Psoas muscle (tissue), 8 donors: ENCODE data around the gene LINS1. TPM values are rescaled to one million over a fixed set of nuclear protein-coding genes. Genes with fewer than 3 reads are reported as not detected.

ENCODE experiments used
- ATAC-seq, 4 donors: fragments of 200-7000 bp; cut with Tn5 transposase; one replicate each; pipeline ENCODE4 v1.9.1; 2020; ENCODE audit warnings: moderate library complexity in 3 of 4, mild to moderate bottlenecking in 2 of 4
- DNase-seq, 2 donors: peaks; one replicate each; pipeline ENCODE4 v3.0.0-alpha.2; 2020
- H3K27ac ChIP-seq: fragments of 200-600 bp; one replicate; pipeline ENCODE4 v1.8.0; 2022
- H3K27me3 ChIP-seq, 3 donors: fragments of 200-600 bp in 1 of 3; one replicate each; pipeline versions ENCODE4 v1.6.1 to v1.8.0; 2013 to 2022; ENCODE audit warnings: low read length in 2 of 3, mild to moderate bottlenecking in 2 of 3, moderate library complexity in 1 of 3; ENCODE audit not compliant: insufficient read depth in 3 of 3
- H3K36me3 ChIP-seq, 2 donors: fragments of 200-600 bp in 1 of 2; one replicate each; pipeline versions ENCODE4 v1.6.1 to v1.8.0; 2013 to 2022; ENCODE audit warnings: low read depth in 1 of 2, mild to moderate bottlenecking in 1 of 2, moderate library complexity in 1 of 2; ENCODE audit not compliant: insufficient read depth in 1 of 2
- H3K4me1 ChIP-seq: fragments of 200-600 bp; one replicate; pipeline ENCODE4 v1.8.0; 2022
- H3K4me3 ChIP-seq: fragments of 200-600 bp; one replicate; pipeline ENCODE4 v1.8.0; 2022; ENCODE audit warnings: mild to moderate bottlenecking
- H3K9me3 ChIP-seq: fragments of 200-600 bp; one replicate; pipeline ENCODE4 v1.8.0; 2022
- CTCF ChIP-seq: fragments of 200-600 bp; IDR thresholded peaks from one replicate; pipeline ENCODE4 v1.8.0; 2022; ENCODE audit warnings: antibody characterized with exemption
- WGBS, 3 donors: extraction: QIAGEN DNeasy Blood & Tissue Kit; methylation state at CpG; one replicate each; pipeline versions ENCODE4 v1.1.6 to v1.1.7; 2013; 5-methylcytosine and 5-hydroxymethylcytosine counted together
- intact Hi-C, 2 donors: fragments of 100-400 bp; cut with DNase I; formaldehyde crosslinking; loops; one replicate each; pipeline versions ENCODE4 v1.11.0 to v1.14.2; 2022
- polyA plus RNA-seq, 3 donors: library from polyadenylated mRNA; stranded (reverse); fragments of 200-250 nt; gene quantifications; one replicate each; pipeline ENCODE4 v1.2.3, GENCODE V29; 2013
- total RNA-seq, 4 donors: library from RNA; stranded (reverse); fragmentation: NEBNext Ultra II Directional in 2 of 4; extraction: Animal tissue kit (Norgen Biotek cat#: 25700) in 2 of 4; gene quantifications; one replicate each; pipeline versions ENCODE4 v1.2.1 to v1.2.4, GENCODE V29; 2021 to 2023
- donor health status: healthy with polysubstance abuse.
- donor health status: DM: no; HTN: no; CAD: no; lungs with moderate emphysema.
- donor health status: Bipolar disorder and iron deficiency.
- donor health status: healthy.
- donor health status: DM: yes; HTN: yes; CAD: no.
- donor health status: DM: no; HTN: no; CAD: no.
- donor health status: DM: no; HTN: no; CAD: no.
- donor health status: DM: yes; HTN: yes; CAD: no.

LINS1 gene
- total and polyA plus RNA-seq, 7 donors, result 4.3 to 15.1 (median 8.3) TPM

GRCh38 chr15:100645671-100646070 lies 43.7 kb upstream of the LINS1 start:
- ATAC-seq (no peak), DNase-seq (no peak)
- no peak overlapping the region for H3K4me3 ChIP-seq
- intact Hi-C loops, result no loop called here
- H3K36me3 ChIP-seq, result peaks cover 0 to 20% of the 10 kb centered on the region in 2 donors
- WGBS, 3 donors, result 86 to 87% (median 87%) methylated on average over 5 of the region's 5 CpGs
- no peak overlapping the region for H3K27ac ChIP-seq
- TF ChIP-seq CTCF, result no peak
- H3K27me3 ChIP-seq, result no peaks in the 10 kb centered on the region
- H3K4me1 ChIP-seq, result peaks cover 16% of the 10 kb centered on the region
- H3K9me3 ChIP-seq, result no peaks in the 10 kb centered on the region

- no peaks in the 10 kb centered on the region for H3K9me3 ChIP-seq
- WGBS, 3 donors, result 52 to 69% (median 57%) methylated on average over 4 of the region's 4 CpGs
- no peaks in the 10 kb centered on the region for H3K36me3 ChIP-seq
- H3K4me3 ChIP-seq, result no peak overlapping the region
- DNase-seq, result no peak
- no peak overlapping the region for H3K27ac ChIP-seq
- peaks cover 22% of the 10 kb centered on the region for H3K4me1 ChIP-seq
- ATAC-seq, result peak; percentile 54 to 61 (median 58)
- no peak for TF ChIP-seq CTCF
- H3K27me3 ChIP-seq, result no peaks in the 10 kb centered on the region
- intact Hi-C loops, result no loop called here
Observed at GRCh38 chr15:100642950-100643338, 41.0 kb upstream of the LINS1 start.

GRCh38 chr15:100642213-100642949 lies 40.4 kb upstream of the LINS1 start:
- intact Hi-C loops, result no loop called here

GRCh38 chr15:100638177-100638730 lies 36.3 kb upstream of the LINS1 start:
- H3K27me3 ChIP-seq, result no peaks in the 10 kb centered on the region
- no peak for DNase-seq
- intact Hi-C loops, result no loop called here
- WGBS, 3 donors, result 95 to 97% (median 96%) methylated on average over 11 of the region's 11 CpGs
- H3K9me3 ChIP-seq, result no peaks in the 10 kb centered on the region
- no peaks in the 10 kb centered on the region for H3K36me3 ChIP-seq
- no peak for ATAC-seq
- no peak for TF ChIP-seq CTCF
- H3K27ac ChIP-seq, result no peak overlapping the region
- peaks cover 33% of the 10 kb centered on the region for H3K4me1 ChIP-seq
- no peak overlapping the region for H3K4me3 ChIP-seq

More at GRCh38 chr15:100642213-100642949, 40.4 kb upstream of the LINS1 start:
- no peaks in the 10 kb centered on the region for H3K9me3 ChIP-seq
- H3K4me3 ChIP-seq, result no peak overlapping the region
- no peaks in the 10 kb centered on the region for H3K27me3 ChIP-seq
- TF ChIP-seq CTCF, result no peak
- DNase-seq (no peak), ATAC-seq (no peak)
- H3K36me3 ChIP-seq, result no peaks in the 10 kb centered on the region
- H3K4me1 ChIP-seq, result peaks cover 22% of the 10 kb centered on the region
- no peak overlapping the region for H3K27ac ChIP-seq
- WGBS, 3 donors, result 84 to 95% (median 87%) methylated on average over 9 of the region's 9 CpGs
